Fibroblast of pulmonary artery (primary cell): ENCODE results near the gene CEP170B.

Experiments used
- DNase-seq: peaks from one replicate; pipeline ENCODE4 v3.0.0-alpha.2; 2010; ENCODE audit warnings: low read depth
- H3K4me3 ChIP-seq: replicated peaks from 2 replicates; pipeline ENCODE4 v1.5.1; 2011; ENCODE audit warnings: low read depth, mild to moderate bottlenecking, control low read depth, low read length, moderate library complexity
- TF ChIP-seq, protein P1 (sequence below): IDR thresholded peaks from 2 replicates; pipeline ENCODE4 v1.5.1; 2011; ENCODE audit warnings: mild to moderate bottlenecking, control low read depth, low read length, inconsistent platforms; ENCODE audit errors: missing control alignments

The CEP170B gene

DNA sequence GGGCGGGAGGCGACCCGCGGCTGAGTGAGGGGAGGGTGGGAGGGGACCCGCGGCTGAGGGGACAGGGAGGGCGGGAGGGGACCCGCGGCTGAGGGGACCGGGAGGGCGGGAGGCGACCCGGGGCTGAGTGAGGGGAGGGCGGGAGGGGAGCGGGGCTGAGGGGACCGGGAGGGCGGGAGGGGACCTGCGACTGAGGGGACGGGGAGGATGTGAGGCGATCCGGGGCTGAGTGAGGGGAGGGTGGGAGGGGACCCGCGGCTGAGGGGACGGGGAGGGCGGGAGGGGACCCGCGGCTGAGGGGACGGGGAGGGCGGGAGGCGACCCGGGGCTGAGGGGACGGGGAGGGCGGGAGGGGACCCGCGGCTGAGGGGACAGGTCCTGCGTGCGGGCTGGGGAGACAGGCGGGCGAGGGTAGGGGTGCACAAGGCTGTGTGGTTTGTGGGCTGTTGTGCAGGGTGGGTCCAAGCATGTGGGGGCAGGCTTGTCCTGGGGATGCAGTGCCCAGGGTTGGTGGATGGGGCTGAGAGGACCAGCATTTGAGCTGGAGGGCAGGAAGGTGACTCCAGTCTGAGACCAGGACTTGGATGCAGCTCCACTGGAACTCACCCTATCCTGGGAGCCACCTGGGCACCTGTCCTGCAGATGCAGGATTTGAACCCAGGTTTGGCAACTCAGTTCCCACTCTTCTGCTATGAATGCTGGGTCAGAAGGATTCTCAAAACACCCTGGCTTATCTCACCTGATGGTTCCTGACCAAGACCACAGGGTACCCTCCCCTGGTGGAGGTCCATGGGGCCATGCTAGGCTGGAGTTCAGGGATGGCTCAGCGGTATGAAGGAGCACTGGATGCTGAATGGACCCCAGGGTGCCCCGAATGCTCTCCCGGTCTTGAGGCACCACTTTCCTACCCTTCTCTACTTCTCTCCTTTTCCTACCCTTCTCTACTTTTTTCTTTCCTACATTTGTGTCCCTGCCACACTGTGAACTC, 69.0 kb downstream of the CEP170B start:
- TF ChIP-seq, protein P1, sequence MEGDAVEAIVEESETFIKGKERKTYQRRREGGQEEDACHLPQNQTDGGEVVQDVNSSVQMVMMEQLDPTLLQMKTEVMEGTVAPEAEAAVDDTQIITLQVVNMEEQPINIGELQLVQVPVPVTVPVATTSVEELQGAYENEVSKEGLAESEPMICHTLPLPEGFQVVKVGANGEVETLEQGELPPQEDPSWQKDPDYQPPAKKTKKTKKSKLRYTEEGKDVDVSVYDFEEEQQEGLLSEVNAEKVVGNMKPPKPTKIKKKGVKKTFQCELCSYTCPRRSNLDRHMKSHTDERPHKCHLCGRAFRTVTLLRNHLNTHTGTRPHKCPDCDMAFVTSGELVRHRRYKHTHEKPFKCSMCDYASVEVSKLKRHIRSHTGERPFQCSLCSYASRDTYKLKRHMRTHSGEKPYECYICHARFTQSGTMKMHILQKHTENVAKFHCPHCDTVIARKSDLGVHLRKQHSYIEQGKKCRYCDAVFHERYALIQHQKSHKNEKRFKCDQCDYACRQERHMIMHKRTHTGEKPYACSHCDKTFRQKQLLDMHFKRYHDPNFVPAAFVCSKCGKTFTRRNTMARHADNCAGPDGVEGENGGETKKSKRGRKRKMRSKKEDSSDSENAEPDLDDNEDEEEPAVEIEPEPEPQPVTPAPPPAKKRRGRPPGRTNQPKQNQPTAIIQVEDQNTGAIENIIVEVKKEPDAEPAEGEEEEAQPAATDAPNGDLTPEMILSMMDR: no peak
- no peak for DNase-seq
- no peak overlapping the region for H3K4me3 ChIP-seq

- no peak overlapping the region for H3K4me3 ChIP-seq
- DNase-seq: no peak
- TF ChIP-seq, protein P1: no peak
These were observed 70.1 kb downstream of the CEP170B start for GRCh38 chr14:104935026-104935650.

GRCh38 chr14:104935955-104936354, 70.9 kb downstream of the CEP170B start:
- H3K4me3 ChIP-seq: no peak overlapping the region
- TF ChIP-seq, protein P1: no peak
- no peak for DNase-seq

DNA sequence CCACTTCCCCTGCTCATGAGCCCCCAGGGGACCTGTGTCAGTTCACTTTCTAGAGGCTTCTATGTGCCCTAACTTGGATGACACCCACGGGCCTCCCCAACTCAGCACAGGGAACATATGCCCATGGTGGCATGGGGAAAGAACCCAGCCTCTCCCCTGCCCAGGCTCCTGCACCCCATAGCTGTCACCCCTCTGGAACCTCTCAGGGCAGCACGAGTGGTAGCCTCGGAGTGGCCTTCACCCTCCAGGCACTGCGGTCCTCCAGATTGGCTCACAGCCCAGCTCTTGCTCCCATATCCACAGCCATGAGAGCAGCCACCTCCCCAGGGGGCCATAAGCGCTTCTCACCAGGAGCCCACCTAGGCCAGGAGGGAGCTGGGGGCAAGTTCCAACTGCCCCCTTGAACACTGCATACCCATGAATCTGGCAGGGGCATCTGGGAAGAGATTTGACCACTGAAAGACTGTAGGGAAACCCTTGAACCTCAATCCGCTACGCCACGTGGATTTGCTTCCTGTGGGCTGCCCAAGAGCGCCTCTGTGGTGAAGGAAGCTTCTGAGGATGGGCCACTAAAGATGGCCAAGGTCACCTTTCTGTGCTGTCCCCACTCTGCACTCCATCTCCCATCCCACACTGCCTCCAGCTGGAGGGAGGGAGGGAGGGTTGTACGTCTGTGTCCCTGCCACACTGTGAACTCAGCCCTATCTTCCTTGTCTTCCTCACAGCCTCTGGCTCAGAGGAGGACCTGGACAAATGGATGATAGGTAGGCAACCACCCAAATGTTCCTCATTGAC, 71.5 kb downstream of the CEP170B start:
- no peak for DNase-seq
- TF ChIP-seq, protein P1: no peak
- H3K4me3 ChIP-seq: no peak overlapping the region

DNA sequence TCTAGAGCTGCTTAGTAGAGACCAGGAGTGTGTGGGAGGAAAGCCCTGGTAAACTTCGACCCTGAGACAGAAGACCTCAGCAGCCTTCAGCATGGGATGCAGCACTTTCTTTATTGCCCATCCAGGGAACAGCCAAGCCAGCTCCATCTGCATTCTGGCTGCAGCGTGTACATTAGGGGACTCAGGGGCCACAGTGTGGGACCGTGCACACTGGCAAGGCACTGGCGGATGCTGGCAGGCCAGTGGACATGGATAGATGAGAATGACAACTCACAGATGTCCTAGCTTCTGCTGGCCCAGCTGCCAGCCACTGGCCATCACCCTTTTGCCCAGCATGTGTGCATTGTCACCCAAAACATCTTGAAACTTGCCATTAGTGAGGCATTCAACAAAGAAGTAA, 72.1 kb downstream of the CEP170B start:
- H3K4me3 ChIP-seq: no peak overlapping the region
- DNase-seq: no peak
- TF ChIP-seq, protein P1: no peak

DNA sequence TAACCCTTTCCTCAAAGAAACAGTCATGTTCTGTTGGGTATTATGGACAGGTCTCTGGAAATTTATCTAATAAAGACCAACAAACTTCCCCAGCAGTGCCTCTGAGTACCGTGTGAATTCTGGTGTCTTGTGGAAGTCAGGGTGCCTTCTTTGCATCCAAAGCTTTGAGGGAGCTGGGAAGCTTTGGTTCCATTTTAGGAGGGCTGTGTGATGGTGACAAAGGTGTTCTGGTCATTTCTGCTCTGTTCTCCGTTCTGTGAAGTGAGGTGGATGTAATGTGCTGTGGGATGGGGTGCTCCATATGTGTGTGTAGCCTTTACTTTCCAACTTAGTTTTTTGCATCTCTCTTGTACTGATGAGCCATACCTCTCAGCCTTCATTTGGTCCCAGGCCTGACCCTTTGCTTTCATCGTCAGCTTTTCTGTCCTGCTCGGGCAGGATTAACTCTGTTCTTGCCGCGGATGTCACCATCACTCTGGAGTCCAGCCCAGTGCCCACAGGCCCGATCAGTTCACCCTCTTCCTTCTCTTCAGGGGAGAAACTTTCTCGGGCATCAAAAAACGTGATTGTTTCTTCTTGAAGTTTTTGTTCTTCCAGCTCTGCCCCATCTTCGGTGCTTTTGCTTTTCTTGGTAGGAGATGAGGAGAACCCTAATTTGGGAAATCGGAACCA, 72.8 kb downstream of the CEP170B start:
- no peak for DNase-seq
- TF ChIP-seq, protein P1: no peak
- no peak overlapping the region for H3K4me3 ChIP-seq
